HG02623 (cell line): ENCODE data around the gene MSLN.

Experiments used
- ATAC-seq: cut with Tn5 transposase; IDR thresholded peaks from one replicate; pipeline ENCODE4 v1.9.1; 2021; ENCODE audit warnings: moderate library complexity; ENCODE audit not compliant: unreplicated experiment

The MSLN gene

GRCh38 chr16:722835-723633 is 37.5 kb upstream of the MSLN start:
- ATAC-seq, result no peak

GRCh38 chr16:723695-724094 is 36.8 kb upstream of the MSLN start:
- ATAC-seq, result no peak

GRCh38 chr16:724188-725040 is 36.1 kb upstream of the MSLN start:
- ATAC-seq, result no peak

GRCh38 chr16:725041-725376 is 35.5 kb upstream of the MSLN start:
- no peak for ATAC-seq

- no peak for ATAC-seq
These were observed 34.9 kb upstream of the MSLN start for GRCh38 chr16:725463-726187.

- ATAC-seq, result no peak
These were observed 34.4 kb upstream of the MSLN start for GRCh38 chr16:726188-726437.

GRCh38 chr16:726438-727290 is 33.9 kb upstream of the MSLN start, which contains the start of the genes CCDC78 and HAGHL:
CCDC78 (minus strand) TSS chr16:726443; CDS start chr16:726367, 76 bp downstream.
HAGHL (plus strand) TSS chr16:727106; CDS start chr16:727510, 404 bp downstream.
- ATAC-seq, result no peak

- no peak for ATAC-seq
These were observed 33.1 kb upstream of the MSLN start for GRCh38 chr16:727291-727977.

GRCh38 chr16:728131-728889 is 32.2 kb upstream of the MSLN start:
- no peak for ATAC-seq

- no peak for ATAC-seq
These were observed 31.4 kb upstream of the MSLN start for GRCh38 chr16:728890-729744.

GRCh38 chr16:729768-730665 is 30.5 kb upstream of the MSLN start:
- ATAC-seq, result no peak

GRCh38 chr16:730666-731509 is 29.6 kb upstream of the MSLN start:
- no peak for ATAC-seq

GRCh38 chr16:732332-732731 is 28.2 kb upstream of the MSLN start:
- ATAC-seq, result no peak

- no peak for ATAC-seq
These were observed 27.6 kb upstream of the MSLN start for GRCh38 chr16:732936-733335.

- ATAC-seq, result no peak
These were observed 26.9 kb upstream of the MSLN start for GRCh38 chr16:733382-734207.
